Measurements from ENCODE around the gene SRSF12.
"Not testable (repeated sequence)": the region's sequence is repeated elsewhere in the genome, so short reads cannot be mapped to it uniquely, and the experiment has no call there.

The SRSF12 gene

DNA sequence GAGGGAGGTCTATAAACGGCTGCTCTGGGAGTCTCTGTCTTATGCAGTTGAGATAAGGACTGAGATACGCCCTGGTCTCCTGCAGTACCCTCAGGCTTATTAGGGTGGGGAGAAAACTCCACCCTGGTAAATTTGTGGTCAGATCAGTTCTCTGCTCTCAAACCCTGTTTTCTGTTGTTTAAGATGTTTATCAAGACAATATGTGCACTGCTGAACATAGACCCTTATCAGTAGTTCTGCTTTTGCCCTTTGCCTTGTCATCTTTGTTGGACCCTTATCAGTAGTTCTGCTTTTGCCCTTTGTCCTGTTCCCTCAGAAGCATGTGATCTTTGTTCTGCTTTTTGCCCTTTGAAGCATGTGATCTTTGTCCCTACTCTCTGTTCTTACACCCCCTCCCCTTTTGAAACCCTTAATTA lies 10.4 kb upstream of the SRSF12 start:
- DNase-seq (ENCODE audit: low read depth), result not testable (repeated sequence)

GRCh38 chr6:89122625-89123024 lies 4.8 kb upstream of the SRSF12 start:
- DNase-seq (ENCODE audit: low read depth), result peak; percentile 22

- no peak for DNase-seq (ENCODE audit: low read depth)
These were observed 4.1 kb upstream of the SRSF12 start for GRCh38 chr6:89121934-89122333.

- DNase-seq (ENCODE audit: low read depth), result no peak
These were observed 2.5 kb upstream of the SRSF12 start for GRCh38 chr6:89120371-89120770.

GRCh38 chr6:89118931-89119330 lies 1.1 kb upstream of the SRSF12 start:
- no peak for DNase-seq (ENCODE audit: low read depth)

DNA sequence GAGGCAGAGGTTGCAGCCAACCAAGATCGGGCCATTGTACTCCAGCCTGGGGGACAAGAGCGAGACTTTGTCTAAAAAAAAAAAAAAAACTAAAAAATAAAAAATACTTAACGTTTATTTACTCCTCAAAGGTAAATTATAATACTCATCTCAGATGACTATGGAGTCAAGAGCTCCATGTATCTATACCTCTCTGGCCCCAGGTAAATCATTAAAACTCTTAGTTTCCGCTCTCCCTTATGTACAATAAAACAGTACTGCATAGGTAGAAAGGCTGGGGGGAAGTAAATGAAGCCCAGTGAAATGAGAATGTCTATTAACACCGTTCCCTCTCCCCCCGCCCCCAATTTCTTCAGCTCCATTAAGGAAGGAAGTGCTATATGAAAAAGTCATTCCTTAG lies 1.2 kb downstream of the SRSF12 start:
- no peak for DNase-seq (ENCODE audit: low read depth)

DNA sequence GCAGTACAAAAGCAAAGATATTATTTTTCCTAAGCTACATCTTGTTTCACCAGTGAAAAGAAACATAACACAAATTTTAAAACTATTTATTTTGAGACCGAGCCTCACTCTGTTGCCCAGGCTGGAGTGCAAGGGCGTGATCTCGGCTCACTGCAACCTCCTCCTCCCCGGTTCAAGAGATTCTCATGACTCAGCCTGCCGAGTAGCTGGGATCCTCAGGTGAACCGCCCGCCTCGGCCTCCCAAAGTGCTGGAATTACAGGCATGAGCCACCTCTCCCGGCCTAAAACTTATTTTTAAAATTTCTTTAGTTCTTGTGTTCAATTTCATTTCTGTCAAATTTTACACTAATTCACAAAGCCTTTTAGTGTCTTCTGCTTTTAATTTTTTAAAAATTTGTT lies 5.9 kb downstream of the SRSF12 start:
- DNase-seq (ENCODE audit: low read depth), result no peak

DNA sequence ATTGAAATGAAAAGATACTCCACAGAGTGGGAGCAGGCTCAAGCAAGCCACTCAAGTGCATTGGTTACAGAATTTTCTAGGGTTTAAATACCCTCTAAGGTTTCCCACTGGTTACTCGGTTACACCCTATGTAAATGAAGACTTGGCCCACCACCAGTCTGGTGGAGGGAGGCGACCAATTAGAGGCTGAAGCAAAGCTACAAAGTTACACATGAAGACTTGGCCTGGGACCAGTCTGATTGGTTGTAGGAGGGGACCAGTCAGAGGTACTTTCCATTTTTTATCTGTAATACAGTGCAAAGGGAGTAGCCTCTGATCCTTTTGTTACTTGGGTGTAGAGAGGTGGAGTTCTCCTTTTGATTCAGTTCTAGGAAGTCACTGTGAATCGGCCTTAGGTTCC lies 7.6 kb downstream of the SRSF12 start:
- no peak for DNase-seq (ENCODE audit: low read depth)

- no peak for DNase-seq (ENCODE audit: low read depth)
These were observed 17.8 kb downstream of the SRSF12 start for GRCh38 chr6:89100114-89100513.

- DNase-seq (ENCODE audit: low read depth), result no peak
These were observed 19.4 kb downstream of the SRSF12 start for GRCh38 chr6:89098461-89098860.

GRCh38 chr6:89087881-89088280 lies 30.0 kb downstream of the SRSF12 start:
- DNase-seq (ENCODE audit: low read depth), result no peak

DNA sequence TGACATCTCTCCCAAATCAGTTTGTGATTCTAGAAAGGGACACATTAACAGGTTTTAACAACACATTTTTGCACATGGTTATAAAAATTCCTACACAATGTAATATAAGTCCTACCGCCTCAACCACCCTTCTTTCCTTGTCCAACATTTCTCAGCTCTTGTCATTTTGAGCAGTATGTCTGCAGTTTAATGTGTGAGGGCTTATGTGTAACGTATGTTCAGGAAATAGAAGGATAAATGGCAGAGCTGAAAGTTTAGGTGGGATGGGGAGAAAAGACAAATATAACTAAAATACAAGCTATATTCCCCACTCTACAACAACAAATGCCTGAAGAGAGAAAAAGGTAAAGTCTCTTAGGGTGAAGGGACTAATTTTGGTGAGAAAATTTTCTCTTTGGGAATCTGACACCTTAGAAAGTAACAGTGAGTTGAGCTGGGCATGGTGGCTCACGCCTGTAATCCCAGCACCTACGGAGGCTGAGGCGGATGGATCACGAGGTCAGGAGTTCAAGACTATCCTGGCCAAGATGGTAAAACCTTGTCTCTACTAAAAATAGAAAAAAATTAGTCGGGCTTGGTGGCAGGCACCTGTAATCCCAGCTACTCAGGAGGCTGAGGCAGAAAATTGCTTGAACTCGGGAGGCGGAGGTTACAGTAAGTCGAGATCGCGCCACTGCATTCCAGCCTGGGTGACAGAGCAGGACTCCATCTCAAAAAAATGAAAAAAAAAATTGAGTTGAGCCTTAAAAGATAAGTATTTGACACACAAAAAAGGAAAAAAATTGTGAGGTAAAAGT lies 32.3 kb downstream of the SRSF12 start:
- DNase-seq (ENCODE audit: low read depth), result no peak

DNA sequence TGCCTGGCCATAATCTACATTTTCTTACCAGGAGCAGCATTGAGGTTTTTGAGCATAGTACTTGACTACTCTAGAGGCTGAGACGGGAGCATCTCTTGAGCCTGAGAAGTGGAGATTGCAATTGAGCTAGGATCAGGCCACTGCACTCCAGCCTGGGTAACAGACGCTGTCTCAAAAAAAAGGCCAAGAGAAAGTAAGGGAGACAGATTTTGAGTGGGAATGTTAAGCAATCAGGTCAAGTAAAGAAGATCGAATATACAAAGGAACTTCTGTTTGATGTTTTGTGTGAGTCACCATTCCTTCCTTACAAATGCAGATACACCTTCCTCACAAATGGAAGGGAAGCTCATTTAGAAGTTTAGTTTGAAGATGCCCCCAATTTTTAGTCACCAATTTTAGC lies 32.9 kb downstream of the SRSF12 start:
- no peak for DNase-seq (ENCODE audit: low read depth)

- DNase-seq (ENCODE audit: low read depth), result no peak
These were observed 33.3 kb downstream of the SRSF12 start for GRCh38 chr6:89084542-89084941.

GRCh38 chr6:89082486-89082891 lies 35.4 kb downstream of the SRSF12 start:
- no peak for DNase-seq (ENCODE audit: low read depth)

DNA sequence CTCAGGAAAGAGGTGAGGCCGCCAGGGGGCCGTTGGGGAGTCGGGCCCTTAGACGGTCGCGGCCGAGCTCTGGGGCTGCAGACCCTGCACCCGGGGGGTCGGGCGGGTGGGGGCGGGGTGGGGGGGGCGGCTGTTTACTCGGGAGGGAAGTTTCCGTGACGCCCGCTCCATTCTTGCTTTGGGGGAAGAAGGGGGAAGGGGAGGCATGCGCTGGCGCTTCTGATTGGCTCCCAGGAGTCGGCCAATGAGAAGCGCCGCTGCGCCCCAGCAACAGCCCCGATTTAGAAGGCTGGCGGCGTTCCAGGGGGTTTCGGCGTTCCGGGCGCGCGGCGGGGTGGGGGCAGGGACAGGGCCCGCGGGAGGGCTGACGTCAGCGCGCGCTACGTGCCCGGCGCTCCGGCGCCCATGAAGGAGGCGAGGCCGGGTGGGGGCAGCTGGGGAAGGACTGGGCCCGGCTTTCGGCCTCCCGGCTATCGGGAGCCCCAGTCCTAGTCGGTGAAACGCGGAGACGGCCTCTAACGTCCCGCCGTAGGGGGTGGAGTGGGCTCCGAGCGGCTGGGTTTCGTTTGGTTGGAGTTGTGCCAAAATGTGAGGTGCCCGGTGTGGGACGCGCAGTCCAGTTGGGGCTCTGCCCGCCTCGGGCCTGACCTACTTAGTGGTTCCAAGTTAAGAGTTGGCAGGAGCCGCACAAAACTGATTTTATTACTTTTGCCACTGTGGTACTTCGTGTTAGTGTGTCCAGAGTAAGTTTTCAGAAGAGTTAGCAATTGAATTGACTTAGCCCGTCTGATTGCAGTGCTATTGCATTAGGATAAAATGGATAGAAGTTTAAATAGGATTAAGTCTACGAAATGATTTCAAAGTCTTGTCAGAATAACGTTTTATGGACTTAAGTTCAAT lies 36.2 kb downstream of the SRSF12 start:
- peak; percentile 97 for DNase-seq (ENCODE audit: low read depth)

GRCh38 chr6:89081129-89081422 lies 36.8 kb downstream of the SRSF12 start:
- no peak for DNase-seq (ENCODE audit: low read depth)

- peak; percentile 100 for DNase-seq (ENCODE audit: low read depth)
These were observed 37.4 kb downstream of the SRSF12 start, which contains the start of gene PNRC1 for GRCh38 chr6:89080281-89081128. TSS of gene PNRC1 (plus strand) at chr6:89080751. CDS start at chr6:89080895, 144 bp downstream.

DNA sequence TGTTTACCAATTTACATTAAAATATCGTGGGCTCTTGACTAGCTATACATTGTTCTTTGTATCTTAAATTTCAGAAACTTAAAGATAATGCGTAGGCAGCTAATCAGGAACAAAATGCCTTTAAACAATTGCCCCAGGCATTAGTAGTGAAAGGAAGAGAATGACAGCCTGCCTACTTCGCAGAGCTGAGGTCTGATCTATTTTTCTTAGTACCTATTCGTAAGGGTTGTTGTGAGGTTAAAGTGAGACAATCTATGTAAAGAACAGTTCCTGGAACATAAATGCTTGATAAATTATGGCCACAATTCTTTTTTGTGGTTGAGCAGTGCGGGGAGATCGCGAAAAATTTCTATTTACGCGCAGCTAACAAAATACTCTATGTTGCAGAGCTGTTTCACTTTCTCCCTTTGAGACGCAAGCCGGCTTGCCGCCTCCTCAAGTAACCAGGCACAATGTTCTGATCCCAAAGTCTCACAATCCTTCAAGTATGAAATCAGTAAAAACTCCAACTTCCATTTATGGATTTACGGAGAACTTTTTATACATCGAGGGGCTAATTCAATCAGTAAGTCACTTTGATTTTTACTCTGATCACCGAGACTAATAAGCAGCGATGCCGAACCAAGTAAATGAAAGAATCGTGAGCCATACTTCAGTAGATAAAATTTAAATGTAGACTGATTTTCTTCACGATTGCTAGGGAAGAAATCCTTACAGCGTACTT lies 38.2 kb downstream of the SRSF12 start:
- DNase-seq (ENCODE audit: low read depth), result peak; percentile 59

- DNase-seq (ENCODE audit: low read depth), result no peak
These were observed 44.0 kb downstream of the SRSF12 start for GRCh38 chr6:89073840-89074239.

- DNase-seq (ENCODE audit: low read depth), result no peak
These were observed 44.8 kb downstream of the SRSF12 start for GRCh38 chr6:89073014-89073620.
